ENCODE measurements around the gene C1QL4.
"Not testable (repeated sequence)": the region's sequence is repeated elsewhere in the genome, so short reads cannot be mapped to it uniquely, and the experiment has no call there.

C1QL4 gene

DNA sequence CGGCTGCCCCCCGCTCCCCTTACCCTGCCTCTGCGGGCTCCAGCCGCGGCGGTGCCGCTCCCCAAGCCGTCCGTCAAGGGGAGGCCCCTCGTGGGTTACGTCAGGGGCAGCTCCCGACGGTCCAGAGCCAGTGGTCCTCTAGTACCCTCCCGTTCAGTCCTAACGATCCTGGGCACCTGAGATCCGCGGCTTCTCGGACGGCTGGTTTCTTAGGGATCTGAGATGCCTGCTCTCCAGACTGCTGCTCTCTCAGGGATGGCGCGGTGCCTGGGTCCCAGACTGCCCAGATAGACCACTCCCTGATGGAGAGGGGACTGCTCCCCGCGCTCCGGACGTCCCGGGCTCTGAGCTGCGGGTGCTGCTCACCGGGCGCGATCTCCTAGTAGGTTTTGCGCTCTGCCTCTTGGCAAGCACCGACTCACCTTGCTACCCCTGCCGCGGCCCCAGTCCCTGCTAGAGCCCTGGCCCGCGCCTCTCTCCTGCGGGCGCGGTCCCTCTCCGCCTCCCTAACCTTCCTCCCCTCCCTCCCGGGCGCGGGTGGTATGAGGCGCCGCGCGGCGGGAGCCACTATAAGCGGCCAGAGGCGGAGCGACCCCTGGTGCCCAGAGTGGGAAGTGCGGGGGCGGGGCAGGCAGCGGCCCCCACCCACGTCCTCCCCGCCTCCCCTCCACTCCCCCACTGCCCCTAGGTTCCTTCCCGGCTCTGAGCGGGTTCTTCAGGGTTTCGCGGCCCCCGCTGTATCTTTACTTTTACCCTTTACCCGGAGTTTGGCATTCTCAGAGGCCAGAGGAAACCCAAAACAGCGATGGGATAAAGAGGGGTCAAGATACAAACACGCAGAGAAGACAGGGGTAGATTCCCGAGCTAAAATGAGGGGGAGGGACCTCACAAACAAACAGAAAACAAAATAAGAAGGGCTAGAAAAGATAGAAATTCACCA lies at the start of gene C1QL4:
C1QL4 (minus strand) TSS at position 544 of the 940 bp plus-strand sequence. CDS start 711 bp downstream, outside the sequence.
- peak; percentile 72 to 76 for DNase-seq (ENCODE audit: low read depth in 2 of 2)

DNA sequence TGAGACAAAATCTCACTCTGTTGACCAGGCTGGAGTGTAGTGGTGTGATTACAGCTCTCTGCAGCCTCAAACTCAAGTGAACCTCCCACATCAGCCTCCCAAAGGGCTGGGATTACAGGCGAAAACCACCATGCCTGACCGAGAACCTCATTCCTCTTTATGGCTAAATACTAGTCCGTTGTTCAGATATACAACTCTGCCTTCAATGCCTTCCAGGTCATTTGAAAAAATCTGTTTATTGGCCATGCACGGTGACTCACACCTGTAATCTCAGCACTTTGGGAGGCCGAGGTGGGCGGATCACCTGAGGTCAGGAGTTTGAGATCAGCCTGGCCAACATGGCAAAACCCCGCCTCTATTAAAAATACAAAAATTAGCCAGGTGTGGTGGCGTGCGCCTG lies 43.2 kb upstream of the C1QL4 start:
- not testable (repeated sequence) for DNase-seq (ENCODE audit: low read depth in 2 of 2)

DNA sequence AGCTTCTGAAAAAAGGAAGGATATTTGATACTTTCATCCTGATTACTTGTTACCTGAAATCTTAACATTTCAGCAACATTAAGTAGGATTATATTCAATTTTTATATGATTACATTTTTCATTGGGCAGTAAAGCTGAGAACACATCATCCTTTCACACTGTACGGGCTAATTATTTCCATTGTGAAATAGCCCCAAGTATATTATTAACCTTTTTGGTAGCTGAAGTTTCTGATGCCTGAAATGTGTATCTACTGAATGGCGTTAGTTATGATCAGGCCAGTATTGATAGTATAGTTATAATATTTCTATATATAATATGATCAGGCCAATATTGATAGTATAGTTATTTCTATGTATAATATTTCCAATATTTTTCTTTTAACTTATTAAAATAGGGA lies 40.4 kb upstream of the C1QL4 start:
- no peak for DNase-seq (ENCODE audit: low read depth in 2 of 2)

DNA sequence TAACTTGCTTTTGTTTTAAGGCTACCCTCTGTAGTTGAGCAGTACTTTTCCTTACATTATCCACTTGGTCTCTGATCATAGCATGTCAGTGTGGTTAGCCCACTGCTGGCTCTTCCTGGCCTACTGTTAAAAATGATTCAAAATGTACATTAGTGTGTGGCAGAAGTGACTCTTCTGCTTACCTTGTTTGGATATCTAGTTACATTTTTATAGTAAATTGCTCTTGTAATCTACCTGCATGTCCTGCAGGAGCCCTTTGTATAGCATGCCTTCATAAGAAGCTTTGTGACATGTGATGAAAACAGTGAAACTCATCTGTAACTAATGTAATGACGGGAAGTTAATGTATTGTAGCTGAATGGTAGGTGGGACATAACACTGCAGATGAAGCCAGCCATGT lies 38.4 kb upstream of the C1QL4 start:
- no peak for DNase-seq (ENCODE audit: low read depth in 2 of 2)

DNA sequence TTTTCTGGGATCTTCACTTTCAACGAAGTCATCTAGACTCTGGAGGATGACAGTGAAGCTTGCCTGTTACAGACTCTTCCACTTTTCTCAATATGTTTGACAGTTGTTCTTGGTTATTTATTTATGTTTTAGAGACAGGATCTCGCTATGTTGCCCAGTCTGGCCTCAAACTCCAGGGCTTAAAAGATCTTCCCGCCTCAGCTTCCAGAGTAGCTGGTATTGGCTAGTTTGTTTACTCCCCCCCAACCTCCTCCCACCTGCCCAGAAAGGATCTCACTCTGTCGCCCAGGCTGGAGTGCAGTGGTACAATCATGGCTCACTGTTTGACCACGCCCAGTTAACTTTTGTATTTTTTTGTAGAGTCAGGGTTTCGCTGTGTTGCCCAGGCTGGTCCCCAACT lies 33.6 kb upstream of the C1QL4 start:
- no peak for DNase-seq (ENCODE audit: low read depth in 2 of 2)

DNA sequence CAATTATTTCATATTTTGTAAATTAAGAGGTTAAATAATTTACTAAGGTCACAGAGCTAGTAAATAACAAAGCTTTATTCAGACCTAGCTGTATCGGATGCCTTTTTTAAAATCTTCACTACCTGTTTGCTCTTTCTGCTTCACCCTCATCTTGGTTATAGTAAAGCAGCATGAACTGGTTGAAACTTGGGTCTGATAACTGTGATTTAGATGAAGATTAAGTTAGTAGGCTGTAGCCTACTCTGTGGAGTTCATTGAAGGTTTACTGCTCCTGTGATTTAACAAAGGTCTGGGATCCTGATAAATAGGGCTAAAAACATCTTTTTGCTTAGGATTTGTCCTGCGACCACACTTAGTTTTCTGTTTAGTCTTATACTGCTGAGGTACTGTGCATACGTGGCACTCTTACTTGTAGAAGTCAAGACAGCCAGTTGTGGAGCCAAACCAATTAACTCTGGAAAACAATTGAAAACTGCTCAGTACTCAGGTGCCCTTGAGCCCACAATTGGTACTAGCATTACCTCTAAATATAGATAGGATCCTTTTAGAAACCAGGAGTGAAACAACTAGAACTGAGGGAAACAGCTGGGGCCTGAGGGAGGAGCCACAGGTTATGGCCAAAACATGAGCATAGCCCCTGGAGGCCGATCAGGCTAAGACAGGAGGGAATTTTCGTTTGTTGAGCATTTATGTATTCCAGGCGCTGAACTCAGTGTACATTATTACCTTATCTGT lies 32.6 kb upstream of the C1QL4 start:
- DNase-seq (ENCODE audit: low read depth in 2 of 2) = no peak

DNA sequence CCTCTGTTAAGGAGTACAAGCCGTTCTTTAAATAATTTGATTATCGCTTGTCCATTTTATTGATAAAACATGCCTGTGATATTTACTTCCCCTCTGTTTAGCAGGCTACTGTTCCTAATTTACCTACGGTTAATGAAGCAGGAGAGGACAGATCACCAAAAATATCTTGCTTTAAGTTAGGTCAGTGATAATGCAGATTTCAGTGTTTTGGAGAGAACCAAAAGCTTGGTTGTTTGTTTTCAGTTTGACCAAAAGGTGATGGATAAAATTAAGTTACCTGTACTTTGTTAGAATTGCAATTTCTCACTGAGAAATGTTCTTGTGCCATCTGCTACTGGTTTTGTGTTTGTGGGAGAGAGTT lies 31.2 kb upstream of the C1QL4 start:
- no peak for DNase-seq (ENCODE audit: low read depth in 2 of 2)

DNA sequence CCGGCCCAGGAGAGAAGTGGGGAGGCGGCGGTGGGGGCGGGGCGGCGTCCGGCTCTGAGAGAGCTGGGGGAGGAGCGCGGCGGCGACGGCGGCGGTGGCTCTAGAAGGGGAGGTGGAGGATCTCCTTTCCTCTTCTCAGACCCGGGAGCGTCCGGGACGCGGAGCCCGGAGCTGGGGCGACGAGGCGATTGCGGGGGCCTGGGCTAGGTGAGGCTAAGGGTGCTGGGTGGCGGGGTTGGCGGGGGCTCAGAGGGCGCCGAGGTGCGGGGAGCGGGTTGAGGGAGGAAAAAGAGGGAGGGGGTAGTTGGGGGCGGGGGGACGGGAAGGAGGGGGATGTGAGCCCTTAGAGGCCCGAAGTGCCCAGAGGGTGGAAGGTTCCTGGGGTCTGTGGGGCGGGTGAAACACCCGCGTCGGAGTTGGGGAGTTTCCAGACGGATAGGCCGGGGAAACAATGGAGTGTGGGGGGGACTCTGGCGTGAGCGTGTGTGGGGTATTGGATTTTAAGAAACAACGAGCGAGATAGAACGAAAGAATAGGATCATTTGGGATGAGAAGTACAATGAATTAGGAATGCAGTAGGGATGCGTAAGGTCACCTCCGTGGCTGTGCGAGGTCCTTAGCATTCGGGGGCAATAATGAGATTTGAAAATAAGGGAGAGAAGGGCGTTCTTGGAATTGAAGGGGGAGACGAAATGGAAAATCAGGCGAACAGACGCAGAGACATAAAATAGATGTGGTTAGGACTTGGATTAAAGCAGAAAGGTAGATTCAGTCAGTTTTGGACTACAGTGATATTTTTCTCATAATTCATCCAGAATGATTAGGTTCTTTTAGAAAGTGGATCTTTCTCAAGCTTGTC lies 30.6 kb upstream of the C1QL4 start, which contains the start of gene SPATS2:
SPATS2 (plus strand) TSS at position 82 of the 859 bp plus-strand sequence. CDS start 93,551 bp downstream, outside the sequence.
- no peak for DNase-seq (ENCODE audit: low read depth in 2 of 2)

DNA sequence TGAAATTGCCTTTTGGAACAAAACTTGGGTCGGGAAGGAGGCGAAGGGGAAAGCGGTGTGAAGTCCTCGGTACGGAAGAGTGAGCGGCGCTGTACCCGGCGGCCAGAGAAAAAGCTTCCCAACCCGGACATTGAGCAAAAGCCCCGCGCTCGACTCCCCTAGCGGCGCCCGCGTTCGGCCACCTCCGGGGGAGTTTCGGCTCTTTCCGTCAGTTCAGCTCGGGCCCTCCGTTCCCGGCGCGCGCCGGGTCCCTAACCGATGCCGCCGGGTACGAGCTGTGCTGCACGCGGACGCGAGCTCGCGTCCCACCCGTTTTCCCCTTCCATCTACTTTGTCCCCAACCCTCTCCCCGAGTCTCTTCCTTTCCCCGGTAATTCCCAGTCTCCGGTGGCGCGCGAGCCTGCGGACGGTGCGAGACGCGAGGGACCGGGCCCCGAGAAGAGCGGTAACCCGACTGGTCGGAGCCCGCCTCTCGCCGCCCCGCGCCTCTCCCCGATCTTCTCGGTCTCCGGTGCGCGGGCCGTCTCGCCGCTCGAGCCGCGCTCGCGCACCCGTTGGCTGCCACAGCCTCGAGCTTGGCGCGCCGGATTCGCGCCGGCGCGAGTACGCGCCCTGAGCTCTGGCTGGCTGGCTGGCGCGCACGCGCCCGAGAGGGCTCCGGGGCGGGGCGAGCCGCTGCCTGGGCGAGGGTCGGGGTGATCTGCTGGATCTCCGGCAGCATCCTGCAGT lies 29.8 kb upstream of the C1QL4 start:
- peak; percentile 67 to 70 for DNase-seq (ENCODE audit: low read depth in 2 of 2)

DNA sequence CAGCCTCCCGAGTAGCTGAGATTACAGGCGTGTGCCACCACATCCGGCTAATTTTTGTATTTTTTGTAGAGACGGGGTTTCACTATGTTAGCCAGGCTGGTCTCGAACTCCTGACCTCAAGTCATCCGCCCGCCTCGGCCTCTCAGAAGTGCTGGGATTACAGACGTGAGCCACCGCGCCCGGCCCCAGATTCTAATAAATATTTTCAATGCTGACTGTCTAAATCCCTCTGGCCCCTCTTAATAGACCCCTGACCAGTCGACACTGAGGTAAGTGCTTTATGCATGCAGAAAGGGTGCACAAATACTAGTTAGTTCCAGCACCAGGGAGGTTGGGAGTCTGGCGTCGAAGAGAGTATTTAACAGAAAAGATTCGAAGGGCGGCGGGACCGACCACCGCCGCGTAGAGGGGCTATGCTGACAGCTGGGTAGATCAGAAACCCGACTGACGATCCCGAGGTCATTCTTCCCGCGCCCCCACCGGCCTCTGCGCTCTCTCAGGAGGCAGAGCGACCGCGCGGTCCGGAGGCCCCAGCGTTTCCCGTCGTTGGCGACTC lies 29.2 kb upstream of the C1QL4 start:
- DNase-seq (ENCODE audit: low read depth in 2 of 2) = no peak

DNA sequence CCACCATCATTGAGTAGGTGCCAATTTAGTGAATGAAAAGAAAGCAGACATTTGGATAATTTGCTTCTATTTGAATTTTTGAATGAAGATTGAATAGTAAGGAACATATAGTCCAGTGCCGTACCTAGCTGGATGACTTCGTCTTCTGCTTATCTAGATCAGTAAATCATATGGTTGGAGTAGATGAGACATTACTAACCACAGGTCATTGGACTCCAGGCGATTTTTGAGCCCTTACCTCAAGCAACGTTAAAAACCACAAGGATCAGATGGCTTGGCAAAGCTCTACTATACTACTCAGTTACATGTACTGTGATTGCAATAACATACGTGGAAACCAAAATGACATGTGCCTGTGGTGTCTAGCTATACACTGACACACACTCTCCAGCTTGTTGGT lies 28.6 kb upstream of the C1QL4 start:
- DNase-seq (ENCODE audit: low read depth in 2 of 2) = no peak

DNA sequence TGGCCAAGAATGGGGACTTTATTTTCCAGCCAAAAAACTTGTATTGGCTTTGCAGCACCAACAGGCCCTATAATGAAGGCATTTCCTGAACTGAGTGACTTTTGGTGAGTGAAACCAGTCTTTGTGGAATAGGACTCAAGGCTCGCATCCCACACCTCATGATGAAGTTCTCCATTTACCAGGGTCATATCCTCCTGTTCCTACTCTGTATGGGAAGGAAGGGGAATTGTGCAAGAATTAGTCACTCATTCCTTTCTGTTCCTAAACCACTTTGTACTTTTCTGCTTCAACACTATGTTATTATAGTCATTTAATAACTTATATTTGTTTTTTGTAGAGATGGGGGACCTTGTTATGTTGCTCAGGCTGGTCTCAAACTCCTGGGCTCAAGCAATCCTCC lies 28.0 kb upstream of the C1QL4 start:
- no peak for DNase-seq (ENCODE audit: low read depth in 2 of 2)

DNA sequence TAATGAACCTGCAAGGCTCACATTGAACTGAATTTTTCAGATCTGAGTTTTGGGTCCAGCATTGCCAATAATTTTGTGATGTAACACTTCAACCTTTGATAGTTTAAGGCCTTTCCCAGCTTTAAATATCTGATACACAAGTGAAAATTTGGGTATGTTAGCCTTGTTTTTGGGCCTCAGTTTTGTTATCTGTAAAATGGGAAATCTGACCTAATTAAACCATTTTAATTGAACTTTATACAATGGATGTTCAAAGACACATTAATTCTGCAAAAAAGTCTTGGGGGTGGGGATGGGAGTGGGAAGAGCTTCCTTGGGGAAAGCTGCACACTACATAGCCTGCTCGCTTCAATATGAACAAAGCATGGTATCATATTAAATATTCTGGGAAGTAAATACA lies 25.1 kb upstream of the C1QL4 start:
- no peak for DNase-seq (ENCODE audit: low read depth in 2 of 2)

DNA sequence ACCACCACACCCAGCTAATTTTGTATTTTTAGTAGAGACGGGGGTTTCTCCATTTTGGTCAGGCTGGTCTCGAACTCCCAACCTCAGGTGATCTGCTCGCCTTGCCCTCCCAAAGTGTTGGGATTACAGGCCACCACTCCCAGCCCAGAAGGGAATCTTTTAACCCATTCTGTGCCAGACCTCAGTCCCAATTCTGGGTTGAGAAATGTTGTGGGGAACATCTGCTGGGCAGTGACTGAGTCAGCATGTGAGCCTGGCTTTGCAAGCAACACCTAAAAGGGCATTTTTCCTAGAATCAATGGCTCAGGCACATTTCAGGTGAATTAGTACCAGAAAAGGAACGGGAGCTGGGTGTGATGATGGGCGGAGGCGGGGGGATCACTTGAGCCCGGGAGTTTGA lies 22.7 kb upstream of the C1QL4 start:
- DNase-seq (ENCODE audit: low read depth in 2 of 2) = no peak

DNA sequence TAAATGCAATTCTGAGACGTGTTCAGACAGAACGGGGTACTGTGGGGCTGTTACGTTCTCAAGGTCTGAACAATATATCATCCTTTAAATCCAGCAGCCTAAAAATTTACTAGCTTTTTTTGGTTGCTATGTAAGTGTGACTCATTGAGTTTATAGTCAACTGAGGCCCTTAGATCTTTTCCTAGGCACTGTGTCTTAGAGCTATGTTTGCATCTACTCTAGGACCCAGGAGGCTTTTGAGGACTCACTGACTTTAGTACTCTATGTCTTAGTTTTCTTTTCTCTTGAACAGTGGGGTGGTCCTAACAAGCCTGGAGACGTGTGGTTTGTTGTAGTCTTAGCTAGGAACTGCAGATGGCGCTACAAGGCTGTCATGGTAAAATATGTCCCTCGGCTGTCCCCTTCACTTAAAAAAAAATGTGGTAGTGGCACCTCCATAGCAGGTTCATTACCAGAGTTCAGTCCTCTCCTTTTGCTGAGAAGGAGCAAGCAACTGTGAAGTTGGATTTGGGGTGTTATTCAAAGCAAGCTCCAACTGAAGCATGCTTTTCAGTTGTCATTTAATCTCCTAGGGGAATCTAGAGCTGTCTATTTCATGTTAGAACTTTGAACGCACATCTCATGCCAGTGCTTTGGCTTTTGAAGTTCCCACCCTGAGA lies 21.6 kb upstream of the C1QL4 start:
- no peak for DNase-seq (ENCODE audit: low read depth in 2 of 2)

DNA sequence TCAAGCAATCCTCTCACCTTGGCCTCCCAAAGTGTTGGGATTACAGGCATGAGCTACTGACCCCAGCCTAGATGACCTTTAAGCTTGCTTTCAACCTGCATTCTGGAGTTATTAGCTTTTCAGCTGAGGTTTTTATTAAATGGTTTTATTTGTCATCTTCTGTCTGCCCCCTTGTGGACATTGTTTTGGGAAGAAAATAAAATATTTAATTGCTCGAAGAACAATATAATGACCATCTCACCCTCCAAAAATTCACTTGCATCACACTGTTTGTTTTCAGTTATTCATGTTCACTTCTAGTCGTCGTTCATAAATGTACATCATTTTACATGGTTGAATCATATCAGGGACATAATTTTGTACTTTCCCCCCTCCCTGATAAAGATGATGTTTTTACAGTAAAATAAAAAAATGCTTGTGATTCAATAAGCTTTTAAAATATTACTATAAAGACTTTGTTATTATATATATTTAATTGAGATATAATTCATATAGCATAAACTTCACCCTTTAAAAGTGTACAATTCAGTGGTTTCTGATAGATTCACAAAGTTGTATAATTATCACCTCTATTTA lies 20.2 kb upstream of the C1QL4 start:
- no peak for DNase-seq (ENCODE audit: low read depth in 2 of 2)

DNA sequence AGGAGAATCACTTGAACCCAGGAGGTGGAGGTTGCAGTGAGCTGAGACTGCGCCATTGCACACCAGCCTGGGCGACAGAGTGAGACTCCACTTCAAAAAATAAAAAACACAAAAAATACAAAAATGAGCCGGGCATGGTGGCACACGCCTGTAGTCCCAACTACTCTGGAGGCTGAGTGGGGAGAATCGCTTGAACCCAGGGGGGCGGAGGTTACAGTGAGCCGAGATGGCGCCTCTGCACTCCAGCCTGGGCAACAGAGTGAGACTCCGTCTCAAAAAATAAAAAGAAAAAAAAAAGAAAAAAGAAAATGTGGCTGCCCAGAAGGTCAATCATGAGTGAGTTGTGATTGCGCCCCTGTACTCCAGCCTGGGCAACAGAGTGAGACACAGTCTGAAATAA lies 18.9 kb upstream of the C1QL4 start:
- DNase-seq (ENCODE audit: low read depth in 2 of 2) = no peak

DNA sequence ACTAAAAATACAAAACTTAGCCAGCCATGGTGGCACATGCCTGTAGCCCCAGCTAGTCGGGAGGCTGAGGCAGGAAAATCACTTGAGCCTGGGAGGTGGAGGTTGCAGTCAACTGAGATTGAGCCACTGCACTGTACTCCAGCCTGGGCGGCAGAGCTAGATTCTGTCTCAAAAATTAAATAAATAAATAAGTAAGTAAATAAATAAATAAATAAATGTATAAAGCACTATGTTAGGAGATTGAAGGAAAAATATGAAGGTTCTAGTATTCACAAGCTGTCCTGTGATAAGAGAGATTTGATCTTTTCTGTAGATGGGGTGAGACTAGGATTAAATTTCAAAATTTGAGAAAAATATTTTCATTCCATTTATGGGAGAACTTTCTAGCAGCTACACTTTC lies 15.4 kb upstream of the C1QL4 start:
- DNase-seq (ENCODE audit: low read depth in 2 of 2) = no peak

DNA sequence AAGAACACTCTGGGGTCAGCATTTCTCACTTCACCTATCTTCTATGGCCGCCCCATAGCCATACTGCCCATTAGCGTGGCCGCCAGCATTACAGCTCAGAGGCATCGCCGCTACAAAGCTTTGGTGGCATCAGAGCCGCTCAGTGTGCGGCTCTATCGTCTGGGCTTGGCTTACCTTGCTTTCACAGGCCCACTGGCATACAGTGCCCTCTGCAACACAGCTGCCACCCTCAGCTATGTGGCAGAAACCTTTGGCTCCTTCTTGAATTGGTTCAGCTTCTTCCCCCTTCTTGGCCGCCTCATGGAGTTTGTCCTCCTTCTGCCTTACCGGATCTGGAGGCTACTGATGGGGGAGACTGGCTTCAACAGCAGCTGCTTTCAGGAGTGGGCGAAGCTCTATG lies 12.3 kb upstream of the C1QL4 start:
- no peak for DNase-seq (ENCODE audit: low read depth in 2 of 2)

DNA sequence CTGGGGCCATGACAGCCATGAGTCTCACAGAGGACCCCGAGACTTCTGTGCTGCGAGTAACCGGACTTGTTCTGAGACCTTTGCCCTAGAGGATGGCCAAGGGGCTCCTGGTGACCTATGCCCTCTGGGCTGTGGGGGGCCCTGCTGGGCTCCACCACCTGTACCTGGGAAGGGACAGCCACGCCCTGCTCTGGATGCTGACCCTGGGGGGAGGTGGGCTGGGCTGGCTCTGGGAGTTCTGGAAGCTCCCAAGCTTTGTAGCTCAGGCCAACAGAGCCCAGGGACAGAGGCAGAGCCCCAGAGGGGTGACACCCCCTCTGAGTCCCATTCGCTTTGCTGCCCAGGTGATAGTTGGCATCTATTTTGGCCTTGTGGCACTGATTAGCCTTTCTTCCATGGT lies 11.8 kb upstream of the C1QL4 start:
- no peak for DNase-seq (ENCODE audit: low read depth in 2 of 2)
